ENCODE data around the gene MRPL24.

DNA sequence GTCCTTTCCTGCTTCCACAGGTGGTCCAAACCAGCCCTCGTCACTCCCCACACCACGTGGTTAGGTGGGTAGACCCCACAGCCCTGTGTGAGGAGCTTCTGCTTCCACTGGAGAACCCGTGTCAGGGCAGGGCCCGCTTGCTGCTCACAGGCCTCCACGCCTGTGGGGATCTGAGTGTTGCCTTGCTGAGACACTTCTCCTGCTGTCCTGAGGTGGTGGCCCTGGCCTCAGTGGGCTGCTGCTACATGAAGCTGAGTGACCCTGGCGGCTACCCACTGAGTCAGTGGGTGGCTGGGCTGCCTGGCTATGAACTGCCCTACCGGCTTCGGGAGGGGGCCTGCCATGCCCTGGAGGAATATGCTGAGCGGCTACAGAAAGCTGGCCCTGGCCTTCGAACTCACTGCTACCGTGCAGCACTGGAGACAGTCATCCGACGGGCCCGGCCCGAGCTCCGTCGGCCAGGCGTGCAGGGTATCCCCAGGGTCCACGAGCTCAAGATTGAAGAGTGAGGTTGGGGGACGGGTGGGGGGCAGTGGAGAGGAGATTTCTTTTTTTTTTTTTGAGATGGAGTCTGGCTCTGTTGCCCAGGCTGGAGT, 6.8 kb downstream of the MRPL24 start:
- TF ChIP-seq ZFP30 (CRISPR knock-in tag; IDR thresholded peaks at IDR 0.05) (no peak), RARB (CRISPR knock-in tag; IDR thresholded peaks at IDR 0.05) (no peak), GLIS3 (CRISPR knock-in tag; IDR thresholded peaks at IDR 0.05) (no peak), ESRRG (CRISPR knock-in tag; IDR thresholded peaks at IDR 0.05) (no peak)
- TF ChIP-seq, protein P1, sequence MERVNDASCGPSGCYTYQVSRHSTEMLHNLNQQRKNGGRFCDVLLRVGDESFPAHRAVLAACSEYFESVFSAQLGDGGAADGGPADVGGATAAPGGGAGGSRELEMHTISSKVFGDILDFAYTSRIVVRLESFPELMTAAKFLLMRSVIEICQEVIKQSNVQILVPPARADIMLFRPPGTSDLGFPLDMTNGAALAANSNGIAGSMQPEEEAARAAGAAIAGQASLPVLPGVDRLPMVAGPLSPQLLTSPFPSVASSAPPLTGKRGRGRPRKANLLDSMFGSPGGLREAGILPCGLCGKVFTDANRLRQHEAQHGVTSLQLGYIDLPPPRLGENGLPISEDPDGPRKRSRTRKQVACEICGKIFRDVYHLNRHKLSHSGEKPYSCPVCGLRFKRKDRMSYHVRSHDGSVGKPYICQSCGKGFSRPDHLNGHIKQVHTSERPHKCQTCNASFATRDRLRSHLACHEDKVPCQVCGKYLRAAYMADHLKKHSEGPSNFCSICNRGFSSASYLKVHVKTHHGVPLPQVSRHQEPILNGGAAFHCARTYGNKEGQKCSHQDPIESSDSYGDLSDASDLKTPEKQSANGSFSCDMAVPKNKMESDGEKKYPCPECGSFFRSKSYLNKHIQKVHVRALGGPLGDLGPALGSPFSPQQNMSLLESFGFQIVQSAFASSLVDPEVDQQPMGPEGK (CRISPR knock-in tag; IDR thresholded peaks at IDR 0.05; ENCODE audit: borderline replicate concordance): no peak

Data from SK-N-SH treated with all-trans-retinoic acid at 6 μM for 48 hours (cell line).